GF-D8 (cell line): ENCODE results near the gene DHDH.
"Not testable (repeated sequence)": the region's sequence is repeated elsewhere in the genome, so short reads cannot be mapped to it uniquely, and the experiment has no call there.

Experiments
- DNase-seq: peaks from one replicate; lab custom pipeline; 2025; lab: John Stamatoyannopoulos, UW

Gene DHDH

GRCh38 chr19:48915757-48916156 is 17.7 kb upstream of the DHDH start:
- DNase-seq: no peak

GRCh38 chr19:48918071-48918470 is 15.4 kb upstream of the DHDH start:
- DNase-seq: no peak

GRCh38 chr19:48918801-48919247 is 14.7 kb upstream of the DHDH start:
- DNase-seq: no peak

GRCh38 chr19:48919271-48919670 is 14.2 kb upstream of the DHDH start:
- DNase-seq: not testable (repeated sequence)

GRCh38 chr19:48920949-48921348 is 12.6 kb upstream of the DHDH start:
- DNase-seq: no peak

GRCh38 chr19:48921721-48922500 is 11.6 kb upstream of the DHDH start:
- no peak for DNase-seq

- DNase-seq: no peak
These were observed 10.7 kb upstream of the DHDH start for GRCh38 chr19:48922548-48923490.

- no peak for DNase-seq
These were observed 8.2 kb upstream of the DHDH start for GRCh38 chr19:48925240-48925843.

- DNase-seq: not testable (repeated sequence)
These were observed 7.6 kb upstream of the DHDH start for GRCh38 chr19:48925890-48926289.

- no peak for DNase-seq
These were observed 6.6 kb upstream of the DHDH start for GRCh38 chr19:48926909-48927308.

GRCh38 chr19:48927692-48928091 is 5.8 kb upstream of the DHDH start:
- DNase-seq: not testable (repeated sequence)

GRCh38 chr19:48928164-48929025 is 5.1 kb upstream of the DHDH start:
- no peak for DNase-seq

GRCh38 chr19:48934837-48935236 is 1.3 kb downstream of the DHDH start:
- no peak for DNase-seq

GRCh38 chr19:48935864-48936263 is 2.4 kb downstream of the DHDH start:
- DNase-seq: no peak

- no peak for DNase-seq
These were observed 4.8 kb downstream of the DHDH start for GRCh38 chr19:48938256-48938655.

- no peak for DNase-seq
These were observed 7.4 kb downstream of the DHDH start for GRCh38 chr19:48940902-48941301.

- no peak for DNase-seq
These were observed 9.6 kb downstream of the DHDH start for GRCh38 chr19:48943081-48943480.

- DNase-seq: no peak
These were observed 11.9 kb downstream of the DHDH start for GRCh38 chr19:48945415-48945814.

GRCh38 chr19:48945817-48946216 is 12.3 kb downstream of the DHDH start:
- no peak for DNase-seq

- DNase-seq: no peak
These were observed 13.2 kb downstream of the DHDH start for GRCh38 chr19:48946463-48947257.

- no peak for DNase-seq
These were observed 13.7 kb downstream of the DHDH start for GRCh38 chr19:48947258-48947542.
